Immature natural killer cell (primary cell): ENCODE measurements around the gene GRB10. TPM values are rescaled to one million over a fixed set of nuclear protein-coding genes. Genes with fewer than 3 reads are reported as not detected.
A peak's percentile ranks its signal among the peaks of the same experiment; 100 is the strongest.

Experiments
- DNase-seq, 3 donors: peaks; one replicate each; pipeline ENCODE4 v3.0.0; 2022; ENCODE audit warnings: mixed read lengths in 1 of 3
- H3K27ac Mint-ChIP-seq, 6 donors: one replicate each; pipeline ENCODE4 v1.8.0; 2020; ENCODE audit warnings: mixed read lengths in 6 of 6, mild to moderate bottlenecking in 5 of 6, inconsistent platforms in 4 of 6, moderate library complexity in 3 of 6
- H3K27me3 Mint-ChIP-seq, 3 donors: one replicate each; pipeline ENCODE4 v1.8.0; 2020 to 2021; ENCODE audit warnings: low read depth in 3 of 3, mild to moderate bottlenecking in 3 of 3, mixed read lengths in 3 of 3, moderate library complexity in 3 of 3, inconsistent platforms in 1 of 3
- H3K36me3 Mint-ChIP-seq, 3 donors: one replicate each; pipeline ENCODE4 v1.8.0; 2020; ENCODE audit warnings: mixed read lengths in 3 of 3, inconsistent platforms in 2 of 3, mild to moderate bottlenecking in 2 of 3
- H3K4me1 Mint-ChIP-seq, 2 donors: one replicate each; pipeline ENCODE4 v1.8.0; 2020; ENCODE audit warnings: inconsistent platforms in 2 of 2, mild to moderate bottlenecking in 2 of 2, mixed read lengths in 2 of 2, moderate library complexity in 1 of 2
- H3K4me3 Mint-ChIP-seq, 5 donors: one replicate each; pipeline ENCODE4 v1.8.0; 2020; ENCODE audit warnings: mild to moderate bottlenecking in 5 of 5, mixed read lengths in 5 of 5, inconsistent platforms in 3 of 5, moderate library complexity in 3 of 5
- H3K9me3 Mint-ChIP-seq, 6 donors: one replicate each; pipeline ENCODE4 v1.8.0; 2020; ENCODE audit warnings: mild to moderate bottlenecking in 6 of 6, mixed read lengths in 6 of 6, inconsistent platforms in 4 of 6, moderate library complexity in 3 of 6
- polyA plus RNA-seq, 3 donors: library from polyadenylated mRNA; unstranded; fragments of 300-500 nt; fragmentation: Illumina TruSeq; gene quantifications; one replicate each; pipeline ENCODE4 v1.2.3, GENCODE V29; 2021

GRB10 gene
- polyA plus RNA-seq, 3 donors from 2014 or later: not detected

DNA sequence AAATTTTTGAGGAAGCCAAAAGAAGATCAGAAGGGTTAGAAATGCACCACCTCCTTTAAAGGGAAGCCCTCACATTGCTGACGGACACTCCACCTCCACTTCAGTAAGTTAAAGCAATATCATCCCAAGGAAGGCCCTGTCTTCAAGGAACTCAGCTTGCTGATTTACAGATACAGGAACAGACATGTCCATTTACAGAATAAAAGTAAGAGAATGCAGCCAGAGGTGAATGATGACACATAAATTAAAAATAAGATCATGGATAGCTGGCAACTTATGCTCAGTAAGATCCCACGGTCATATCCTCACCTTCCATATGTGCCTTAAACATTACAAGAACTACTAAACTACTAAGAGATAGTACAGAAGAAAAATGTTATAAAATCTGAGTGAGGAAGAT, 20.4 kb downstream of the GRB10 start:
- no peak for DNase-seq
- peaks cover 2 to 14% of the 10 kb centered on the region in 2 donors for H3K4me1 Mint-ChIP-seq
- H3K27ac Mint-ChIP-seq: no peak overlapping the region
- H3K9me3 Mint-ChIP-seq: peaks cover 0 to 2% (median 0%) of the 10 kb centered on the region in 6 donors
- H3K4me3 Mint-ChIP-seq: no peak overlapping the region
- peaks cover 0 to 2% (median 0%) of the 10 kb centered on the region in 3 donors for H3K27me3 Mint-ChIP-seq
- H3K36me3 Mint-ChIP-seq: no peaks in the 10 kb centered on the region

DNA sequence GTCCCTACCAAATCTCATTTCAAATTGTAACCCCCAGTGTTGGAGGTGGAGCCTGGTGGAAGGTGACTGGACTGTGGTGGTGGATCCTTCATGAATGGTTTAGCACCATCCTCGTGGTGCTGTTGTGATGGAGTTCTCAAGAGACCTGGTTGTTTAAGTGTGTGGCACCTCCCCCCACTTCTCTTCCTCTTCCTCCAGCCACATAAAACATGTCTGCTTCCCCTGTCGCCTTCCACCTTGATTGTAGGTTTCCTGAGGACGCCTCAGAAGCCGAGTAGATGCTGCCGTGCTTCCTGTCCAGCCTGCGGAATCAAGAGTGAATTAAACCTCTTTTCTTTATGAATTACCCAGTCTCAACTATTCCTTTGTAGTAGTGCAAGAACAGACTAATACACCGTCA, 21.0 kb downstream of the GRB10 start:
- Mint-ChIP-seq H3K36me3 (no peaks in the 10 kb centered on the region), H3K27me3 (peaks cover 0 to 2% (median 0%) of the 10 kb centered on the region in 3 donors), H3K9me3 (peaks cover 0 to 2% (median 0%) of the 10 kb centered on the region in 6 donors), H3K4me1 (peaks cover 2 to 14% of the 10 kb centered on the region in 2 donors), H3K27ac (no peak overlapping the region), H3K4me3 (no peak overlapping the region)
- DNase-seq: no peak

DNA sequence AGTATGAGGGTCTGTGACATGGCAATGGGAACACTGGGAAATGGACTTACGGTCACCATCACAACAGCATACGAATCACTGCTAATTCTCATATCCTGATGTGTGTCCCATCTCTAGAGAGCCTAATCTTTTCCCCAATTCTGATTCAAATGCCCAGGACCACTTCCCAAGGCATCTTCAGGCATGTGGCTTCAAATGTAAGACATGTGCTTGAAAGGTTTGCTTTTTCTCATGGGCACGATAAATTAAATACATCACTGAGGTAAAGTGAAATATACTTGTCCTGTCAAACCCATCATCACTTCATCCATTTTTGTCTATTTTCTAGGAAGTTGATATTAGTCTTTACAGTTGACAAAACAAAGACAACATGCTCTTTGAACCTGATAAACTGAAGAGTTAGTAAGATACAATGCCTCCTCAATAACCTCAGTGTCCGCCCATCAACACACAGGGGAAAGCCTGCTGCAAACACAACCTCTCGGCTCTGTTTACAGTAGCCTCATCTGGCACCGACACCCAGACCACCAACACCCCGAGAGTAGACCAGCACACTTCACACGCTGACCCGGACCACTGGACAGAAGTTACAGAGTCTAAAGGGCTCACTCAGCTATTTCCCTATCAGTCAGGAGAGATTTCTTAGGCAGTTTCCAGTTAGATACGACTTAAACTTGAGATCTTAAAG, 24.8 kb downstream of the GRB10 start:
- H3K4me3 Mint-ChIP-seq: no peak overlapping the region
- H3K27ac Mint-ChIP-seq: no peak overlapping the region
- H3K27me3 Mint-ChIP-seq: no peaks in the 10 kb centered on the region
- peaks cover 2 to 14% of the 10 kb centered on the region in 2 donors for H3K4me1 Mint-ChIP-seq
- H3K9me3 Mint-ChIP-seq: no peaks in the 10 kb centered on the region
- no peaks in the 10 kb centered on the region for H3K36me3 Mint-ChIP-seq
- no peak for DNase-seq

DNA sequence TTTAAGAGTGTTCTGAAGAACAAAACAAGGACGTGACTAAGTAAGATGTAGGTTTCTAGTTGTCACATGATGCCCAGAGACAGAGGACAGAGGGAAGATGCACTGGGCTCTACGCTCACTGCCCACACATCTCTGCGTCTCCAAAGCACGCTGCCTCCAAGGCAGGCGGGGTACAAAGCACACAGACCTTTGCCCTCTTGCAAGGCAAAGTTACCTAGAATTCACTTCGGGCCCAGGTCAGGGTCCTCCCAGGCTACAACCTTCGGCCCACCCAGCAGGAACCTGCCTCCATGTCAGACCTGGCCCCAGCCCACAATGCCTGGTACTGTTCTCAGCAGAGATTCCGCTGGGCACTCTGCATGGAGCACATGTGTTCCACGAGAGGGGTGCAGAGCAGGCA, 26.5 kb downstream of the GRB10 start:
- no peaks in the 10 kb centered on the region for H3K9me3 Mint-ChIP-seq
- DNase-seq: no peak
- peaks cover 0 to 4% of the 10 kb centered on the region in 2 donors for H3K4me1 Mint-ChIP-seq
- H3K4me3 Mint-ChIP-seq: no peak overlapping the region
- H3K27ac Mint-ChIP-seq: no peak overlapping the region
- no peaks in the 10 kb centered on the region for H3K27me3 Mint-ChIP-seq
- no peaks in the 10 kb centered on the region for H3K36me3 Mint-ChIP-seq

DNA sequence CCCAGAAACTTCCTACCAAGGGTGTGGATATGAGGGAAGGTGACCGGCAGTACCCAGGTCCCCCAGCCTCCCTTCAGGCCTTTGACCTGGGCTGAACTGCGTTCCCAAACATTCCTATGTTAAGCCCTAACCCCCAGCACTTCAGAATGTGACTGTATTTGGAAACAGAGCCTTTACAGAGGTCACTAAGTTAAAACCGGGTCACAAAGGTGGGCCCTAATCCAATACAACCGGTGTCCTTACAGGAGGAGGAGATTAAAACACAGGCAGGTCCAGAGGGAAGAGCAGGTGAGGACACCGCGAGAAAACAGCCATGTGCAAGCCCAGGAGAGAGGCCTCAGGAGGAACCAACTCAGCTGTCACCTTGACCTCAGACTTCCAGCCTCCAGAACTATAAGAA, 28.0 kb downstream of the GRB10 start:
- H3K4me1 Mint-ChIP-seq: no peaks in the 10 kb centered on the region
- H3K36me3 Mint-ChIP-seq: no peaks in the 10 kb centered on the region
- no peak overlapping the region for H3K27ac Mint-ChIP-seq
- DNase-seq: no peak
- H3K9me3 Mint-ChIP-seq: no peaks in the 10 kb centered on the region
- peaks cover 0 to 3% (median 0%) of the 10 kb centered on the region in 3 donors for H3K27me3 Mint-ChIP-seq
- H3K4me3 Mint-ChIP-seq: no peak overlapping the region

DNA sequence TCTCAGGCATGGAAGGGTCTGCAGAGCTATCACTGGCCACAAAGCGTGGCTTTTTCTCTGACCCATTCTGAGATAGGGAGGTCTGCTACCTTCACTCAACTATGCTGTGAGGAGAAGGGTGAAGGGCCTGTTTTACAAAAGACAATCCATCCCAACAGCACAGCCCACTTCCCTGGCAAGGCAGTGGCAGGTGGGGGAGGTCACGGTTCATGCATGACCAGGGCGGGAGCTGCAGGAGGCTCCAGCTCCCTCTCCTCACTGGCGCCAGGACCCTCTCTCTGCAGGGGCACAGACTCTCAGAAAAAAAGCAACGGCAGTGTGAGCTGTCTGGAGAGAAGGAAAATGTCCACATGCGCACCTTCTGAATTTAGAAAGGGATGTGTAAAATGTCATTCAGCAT, 28.5 kb downstream of the GRB10 start:
- no peak overlapping the region for H3K4me3 Mint-ChIP-seq

DNA sequence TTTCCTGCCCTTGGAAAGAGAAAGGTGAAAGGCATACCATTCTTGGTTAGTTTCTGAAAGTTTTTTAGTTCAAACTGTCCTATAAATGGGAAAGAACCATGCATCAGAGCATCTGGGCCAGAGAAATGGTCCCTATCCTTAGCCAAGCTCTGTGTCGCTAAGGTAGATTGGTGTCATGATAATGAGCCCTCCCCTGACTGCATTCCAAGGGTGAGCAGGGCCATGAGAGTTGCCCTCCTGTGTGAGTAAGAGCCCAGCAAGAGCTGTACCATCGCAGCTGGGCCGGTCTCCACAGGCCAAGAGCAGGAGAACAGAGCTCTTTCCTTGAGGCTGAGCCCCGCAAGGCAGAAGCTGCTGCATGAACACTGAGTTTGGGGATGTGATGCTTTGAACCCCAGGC, 30.3 kb downstream of the GRB10 start:
- DNase-seq: no peak
- Mint-ChIP-seq H3K27me3 (peaks cover 1 to 5% (median 3%) of the 10 kb centered on the region in 3 donors), H3K4me3 (no peak overlapping the region), H3K4me1 (no peaks in the 10 kb centered on the region), H3K27ac (no peak overlapping the region), H3K9me3 (no peaks in the 10 kb centered on the region), H3K36me3 (no peaks in the 10 kb centered on the region)

More for the DNA sequence above, 28.5 kb downstream of the GRB10 start:
- no peak for DNase-seq
- Mint-ChIP-seq H3K4me1 (no peaks in the 10 kb centered on the region), H3K27me3 (peaks cover 0 to 3% (median 0%) of the 10 kb centered on the region in 3 donors), H3K9me3 (no peaks in the 10 kb centered on the region), H3K36me3 (no peaks in the 10 kb centered on the region), H3K27ac (no peak overlapping the region)

DNA sequence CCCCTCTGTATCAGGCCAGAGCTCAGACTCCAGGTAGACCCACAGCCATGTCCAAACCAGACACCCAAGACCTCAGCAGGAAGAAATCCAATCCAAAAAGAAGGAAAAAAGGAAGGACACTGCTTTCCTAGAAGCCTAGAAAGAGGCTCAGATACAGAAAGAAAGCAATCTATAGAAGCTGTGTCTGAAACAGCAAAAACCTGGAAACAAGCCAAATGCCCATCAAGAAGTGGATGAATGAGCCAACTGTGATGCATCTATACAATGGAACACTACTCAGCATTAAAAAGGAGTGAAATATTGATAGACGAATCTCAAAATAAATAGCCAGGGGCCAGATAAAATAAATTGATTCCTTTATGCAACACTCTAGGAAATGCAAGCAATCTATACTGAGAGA, 31.6 kb downstream of the GRB10 start:
- Mint-ChIP-seq H3K36me3 (no peaks in the 10 kb centered on the region), H3K9me3 (no peaks in the 10 kb centered on the region), H3K4me1 (no peaks in the 10 kb centered on the region), H3K27ac (no peak overlapping the region), H3K27me3 (peaks cover 1 to 7% (median 5%) of the 10 kb centered on the region in 3 donors), H3K4me3 (no peak overlapping the region)
- no peak for DNase-seq

DNA sequence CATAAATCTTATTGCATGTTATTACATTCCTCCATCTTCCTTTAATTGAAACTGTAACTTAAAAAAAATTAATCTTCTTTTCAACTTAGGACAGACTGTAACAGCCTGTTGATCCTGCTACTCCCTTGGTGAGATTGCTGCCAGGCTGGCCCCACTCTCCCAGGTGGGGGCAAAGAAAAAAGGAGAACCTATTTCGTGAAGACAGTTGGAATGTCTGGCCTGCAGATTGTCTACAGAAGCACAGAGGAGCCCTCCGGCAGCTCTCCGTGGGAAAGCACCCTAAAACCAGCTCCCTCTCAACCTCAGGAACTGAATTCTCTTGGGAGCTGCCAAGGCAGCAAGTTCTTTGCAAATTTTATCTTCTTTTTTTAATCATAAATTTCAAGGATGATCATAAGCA, 32.8 kb downstream of the GRB10 start:
- H3K36me3 Mint-ChIP-seq: no peaks in the 10 kb centered on the region
- peaks cover 1 to 7% (median 7%) of the 10 kb centered on the region in 3 donors for H3K27me3 Mint-ChIP-seq
- no peak overlapping the region for H3K27ac Mint-ChIP-seq
- no peaks in the 10 kb centered on the region for H3K9me3 Mint-ChIP-seq
- no peaks in the 10 kb centered on the region for H3K4me1 Mint-ChIP-seq
- no peak for DNase-seq
- H3K4me3 Mint-ChIP-seq: no peak overlapping the region

DNA sequence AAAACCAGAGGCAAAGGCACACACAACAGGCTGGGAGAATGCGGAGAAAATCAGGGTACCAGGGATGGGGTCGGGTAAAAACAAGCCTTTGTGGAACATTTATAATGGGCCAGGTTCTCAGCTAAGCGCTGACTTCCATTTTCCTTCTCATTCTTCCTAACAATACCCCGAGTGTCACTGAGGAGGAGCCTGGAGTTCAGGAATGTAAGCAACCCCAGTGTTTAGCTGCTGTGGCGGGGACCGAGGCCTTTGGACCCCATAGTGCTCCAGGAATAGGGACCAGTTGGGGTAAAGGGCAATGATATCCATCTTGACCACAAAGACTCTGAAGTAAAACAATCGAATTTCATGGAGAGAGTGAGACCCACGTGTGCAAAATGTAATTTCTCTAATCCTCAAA, 34.2 kb downstream of the GRB10 start:
- DNase-seq: no peak
- no peak overlapping the region for H3K4me3 Mint-ChIP-seq
- no peaks in the 10 kb centered on the region for H3K9me3 Mint-ChIP-seq
- peaks cover 1 to 7% (median 7%) of the 10 kb centered on the region in 3 donors for H3K27me3 Mint-ChIP-seq
- no peaks in the 10 kb centered on the region for H3K4me1 Mint-ChIP-seq
- H3K27ac Mint-ChIP-seq: peak overlapping the region in 1 of 6 donors; percentile 41
- H3K36me3 Mint-ChIP-seq: no peaks in the 10 kb centered on the region

DNA sequence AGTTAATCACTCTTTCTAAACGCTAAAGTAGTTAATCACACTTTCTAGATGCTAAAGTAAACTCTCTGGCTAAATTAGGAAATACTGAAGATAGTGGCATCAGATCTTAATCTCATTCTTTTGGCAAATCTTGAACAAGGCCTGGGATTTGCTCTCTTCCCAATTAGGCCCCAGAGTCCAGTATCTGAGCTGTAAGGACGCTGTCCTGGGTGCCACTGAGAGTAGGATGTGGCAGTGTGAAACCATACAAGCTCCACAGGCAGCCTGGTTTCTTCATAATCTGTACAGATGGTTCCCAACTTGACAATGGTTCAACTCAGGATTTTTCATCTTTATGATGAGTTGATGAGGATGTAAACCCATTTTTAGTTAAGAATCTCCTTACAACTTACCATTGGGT, 36.9 kb downstream of the GRB10 start:
- Mint-ChIP-seq H3K27ac (peak overlapping the region in 1 of 6 donors; percentile 8), H3K9me3 (no peaks in the 10 kb centered on the region), H3K4me1 (peaks cover 2 to 5% of the 10 kb centered on the region in 2 donors), H3K27me3 (peaks cover 1 to 7% (median 5%) of the 10 kb centered on the region in 3 donors), H3K4me3 (no peak overlapping the region), H3K36me3 (no peaks in the 10 kb centered on the region)
- DNase-seq: no peak

DNA sequence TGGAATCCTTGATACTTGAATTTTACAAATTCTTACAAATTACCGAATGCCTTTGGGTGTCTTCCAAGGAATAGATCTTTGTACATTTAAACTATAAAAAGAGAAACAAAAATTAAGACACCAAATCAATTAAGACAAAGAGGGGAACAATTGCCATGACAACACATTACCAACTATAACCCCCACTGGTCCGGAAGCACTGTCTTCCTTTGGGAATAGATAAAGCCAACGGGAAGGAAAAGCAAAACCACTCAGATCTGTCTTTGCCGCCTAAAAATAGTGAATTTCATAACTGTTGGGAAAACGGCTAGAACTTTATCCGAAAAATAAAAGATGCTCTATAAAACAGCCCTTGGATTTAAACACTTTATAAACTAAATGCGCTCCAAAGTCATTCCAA, 37.4 kb downstream of the GRB10 start:
- H3K27ac Mint-ChIP-seq: no peak overlapping the region
- peaks cover 7% of the 10 kb centered on the region in 2 donors for H3K4me1 Mint-ChIP-seq

DNA sequence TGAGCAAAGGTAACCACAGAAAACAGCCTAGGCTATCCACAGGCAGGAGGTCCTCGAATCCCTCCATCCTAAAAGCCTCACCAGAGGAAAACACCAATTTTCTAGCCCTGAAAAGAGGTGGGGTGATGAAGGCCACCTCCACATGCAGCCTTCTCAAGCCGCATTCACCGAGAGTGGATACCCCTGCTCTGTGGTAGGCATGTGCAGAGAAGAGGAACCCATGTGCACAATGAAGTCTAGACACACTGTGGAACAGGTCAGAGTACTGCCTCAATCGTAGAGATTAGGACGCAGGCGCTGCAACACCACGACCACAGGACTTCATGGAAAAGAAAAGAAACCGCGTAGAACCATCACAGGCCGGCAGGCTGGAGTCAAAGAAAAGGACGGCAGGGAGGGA, 38.8 kb downstream of the GRB10 start:
- no peaks in the 10 kb centered on the region for H3K36me3 Mint-ChIP-seq
- peaks cover 6 to 10% (median 9%) of the 10 kb centered on the region in 3 donors for H3K27me3 Mint-ChIP-seq
- H3K4me1 Mint-ChIP-seq: peaks cover 19 to 20% of the 10 kb centered on the region in 2 donors
- no peak overlapping the region for H3K27ac Mint-ChIP-seq
- no peak overlapping the region for H3K4me3 Mint-ChIP-seq
- H3K9me3 Mint-ChIP-seq: no peaks in the 10 kb centered on the region
- no peak for DNase-seq

More for the DNA sequence above, 37.4 kb downstream of the GRB10 start:
- DNase-seq: no peak
- H3K36me3 Mint-ChIP-seq: no peaks in the 10 kb centered on the region
- no peaks in the 10 kb centered on the region for H3K9me3 Mint-ChIP-seq
- no peak overlapping the region for H3K4me3 Mint-ChIP-seq
- peaks cover 1 to 7% (median 4%) of the 10 kb centered on the region in 3 donors for H3K27me3 Mint-ChIP-seq

DNA sequence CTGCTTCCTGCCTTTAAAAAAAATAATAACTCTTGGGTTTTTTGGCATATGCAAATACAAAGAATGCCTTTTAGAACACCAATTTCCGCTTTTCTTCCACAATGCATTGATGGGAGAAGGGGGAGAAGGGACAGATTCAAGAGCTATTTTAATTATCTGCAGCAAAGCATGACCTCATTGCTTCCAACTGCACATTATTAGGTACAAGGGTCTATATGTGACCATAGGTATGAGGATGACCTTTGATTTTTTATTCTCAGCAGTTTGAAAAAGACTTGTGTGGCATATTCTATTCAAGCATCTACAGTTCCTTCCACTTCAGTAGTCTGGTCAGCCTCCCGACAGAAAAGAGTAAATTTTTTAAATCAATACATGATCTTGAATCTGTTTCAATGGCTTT, 39.7 kb downstream of the GRB10 start:
- H3K27me3 Mint-ChIP-seq: peaks cover 6 to 10% (median 6%) of the 10 kb centered on the region in 3 donors
- H3K4me3 Mint-ChIP-seq: no peak overlapping the region
- H3K36me3 Mint-ChIP-seq: no peaks in the 10 kb centered on the region
- no peak overlapping the region for H3K27ac Mint-ChIP-seq
- H3K9me3 Mint-ChIP-seq: no peaks in the 10 kb centered on the region
- H3K4me1 Mint-ChIP-seq: peaks cover 19 to 20% of the 10 kb centered on the region in 2 donors
- no peak for DNase-seq

DNA sequence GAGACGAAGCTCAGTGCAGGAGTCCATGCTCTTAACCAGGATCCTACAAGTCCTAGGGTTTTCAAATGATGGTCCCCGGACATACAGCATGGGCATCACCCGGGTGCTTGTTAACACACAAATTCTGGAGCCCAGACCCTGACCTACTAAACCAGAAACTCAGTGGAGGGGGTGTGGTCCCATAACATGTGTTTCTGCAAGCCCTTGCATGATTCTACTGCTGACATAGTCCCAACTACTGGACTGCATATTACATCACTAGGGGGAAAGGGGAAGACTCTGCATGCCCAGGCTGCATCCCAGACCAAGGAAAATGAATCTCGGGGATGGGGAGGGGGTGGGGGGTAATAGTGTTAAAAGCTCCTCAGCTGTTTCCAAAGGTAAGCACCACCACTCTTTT, 40.3 kb downstream of the GRB10 start:
- H3K9me3 Mint-ChIP-seq: no peaks in the 10 kb centered on the region
- H3K27me3 Mint-ChIP-seq: peaks cover 5 to 7% (median 6%) of the 10 kb centered on the region in 3 donors
- H3K27ac Mint-ChIP-seq: no peak overlapping the region
- H3K4me3 Mint-ChIP-seq: no peak overlapping the region
- no peaks in the 10 kb centered on the region for H3K36me3 Mint-ChIP-seq
- H3K4me1 Mint-ChIP-seq: peaks cover 19 to 20% of the 10 kb centered on the region in 2 donors
- DNase-seq: no peak
